22Rv1 (cell line): ENCODE results near the gene DMWD.

Experiments
- CTCF ChIP-seq: fragments of 450-650 bp; IDR thresholded peaks from 2 replicates; pipeline ENCODE4 v1.5.1; 2017; ENCODE audit warnings: mild to moderate bottlenecking
- ZFX ChIP-seq: fragments of 450-650 bp; IDR thresholded peaks from 2 replicates; pipeline ENCODE4 v1.6.1; 2017; ENCODE audit warnings: antibody characterized with exemption, borderline replicate concordance

- no peak for TF ChIP-seq CTCF
- TF ChIP-seq ZFX, result no peak
Observed at GRCh38 chr19:45762870-45763631, 29.6 kb downstream of the DMWD start.
